GM13976 (cell line): Measurements from ENCODE around the gene FBXO33.

Source experiments
- DNase-seq: peaks from one replicate; pipeline ENCODE4 v3.0.0; 2012; ENCODE audit warnings: low spot score
- in situ Hi-C: fragments of 300-500 bp; cut with MboI; formaldehyde crosslinking; loops from one replicate; pipeline ENCODE4 v1.12.0; 2022; ENCODE audit warnings: low sequenced_read_pairs, mixed read lengths, inconsistent platforms; ENCODE audit not compliant: unreplicated experiment
- TF ChIP-seq, protein P1 (sequence below): IDR thresholded peaks from 2 replicates; pipeline ENCODE4 v1.5.1; 2012; ENCODE audit warnings: borderline replicate concordance, mild to moderate bottlenecking; ENCODE audit not compliant: insufficient read depth; ENCODE audit errors: extremely low read depth, missing control alignments, control extremely low read depth

The FBXO33 gene

GRCh38 chr14:39396448-39396847, 35.8 kb downstream of the FBXO33 start:
- TF ChIP-seq, protein P1, sequence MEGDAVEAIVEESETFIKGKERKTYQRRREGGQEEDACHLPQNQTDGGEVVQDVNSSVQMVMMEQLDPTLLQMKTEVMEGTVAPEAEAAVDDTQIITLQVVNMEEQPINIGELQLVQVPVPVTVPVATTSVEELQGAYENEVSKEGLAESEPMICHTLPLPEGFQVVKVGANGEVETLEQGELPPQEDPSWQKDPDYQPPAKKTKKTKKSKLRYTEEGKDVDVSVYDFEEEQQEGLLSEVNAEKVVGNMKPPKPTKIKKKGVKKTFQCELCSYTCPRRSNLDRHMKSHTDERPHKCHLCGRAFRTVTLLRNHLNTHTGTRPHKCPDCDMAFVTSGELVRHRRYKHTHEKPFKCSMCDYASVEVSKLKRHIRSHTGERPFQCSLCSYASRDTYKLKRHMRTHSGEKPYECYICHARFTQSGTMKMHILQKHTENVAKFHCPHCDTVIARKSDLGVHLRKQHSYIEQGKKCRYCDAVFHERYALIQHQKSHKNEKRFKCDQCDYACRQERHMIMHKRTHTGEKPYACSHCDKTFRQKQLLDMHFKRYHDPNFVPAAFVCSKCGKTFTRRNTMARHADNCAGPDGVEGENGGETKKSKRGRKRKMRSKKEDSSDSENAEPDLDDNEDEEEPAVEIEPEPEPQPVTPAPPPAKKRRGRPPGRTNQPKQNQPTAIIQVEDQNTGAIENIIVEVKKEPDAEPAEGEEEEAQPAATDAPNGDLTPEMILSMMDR = no peak
- DNase-seq = no peak
- in situ Hi-C loops = no loop called here

- no peak for DNase-seq
- in situ Hi-C loops = no loop called here
- TF ChIP-seq, protein P1 = no peak
Measured at GRCh38 chr14:39395555-39396254, 36.5 kb downstream of the FBXO33 start.

DNA sequence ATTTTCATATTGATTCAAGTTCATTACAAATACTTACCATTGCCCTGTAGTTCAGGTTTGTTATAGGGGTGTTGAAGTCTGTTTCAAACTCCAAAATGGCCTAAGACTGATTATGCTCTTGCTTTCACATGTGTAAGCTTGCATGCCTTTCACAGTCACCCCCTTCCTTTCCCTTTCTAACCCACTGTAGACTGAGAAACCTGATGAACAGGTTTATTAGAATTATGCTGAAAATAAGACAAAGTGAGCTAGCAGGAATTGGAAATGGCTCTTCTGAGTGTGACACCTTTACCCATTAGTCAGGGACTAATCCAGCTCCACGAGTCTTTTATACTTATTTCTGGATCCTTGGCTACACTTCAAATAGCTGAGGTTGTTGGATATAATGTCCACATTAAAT, 38.9 kb downstream of the FBXO33 start:
- TF ChIP-seq, protein P1 = no peak
- in situ Hi-C loops = no loop called here
- no peak for DNase-seq

DNA sequence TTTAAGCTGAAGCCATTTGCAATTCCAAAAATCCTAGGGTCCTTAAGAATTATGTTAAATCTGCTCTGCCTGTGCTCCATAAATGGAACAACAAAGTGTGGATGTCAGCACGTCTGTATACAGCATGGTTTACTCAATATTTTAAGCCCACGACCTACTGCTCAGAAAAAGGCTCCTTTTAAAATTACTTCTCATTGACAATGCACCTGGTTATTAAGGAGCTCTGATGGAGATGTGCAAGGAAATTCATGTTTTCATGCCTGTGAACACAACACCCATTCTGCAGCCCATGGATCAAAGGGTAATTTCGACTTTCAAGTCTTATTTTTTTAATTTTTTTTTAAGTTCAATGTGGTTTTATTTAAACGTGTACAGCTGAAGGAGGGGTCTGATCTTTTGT, 48.1 kb downstream of the FBXO33 start:
- no peak for DNase-seq
- in situ Hi-C loops = no loop called here
- TF ChIP-seq, protein P1 = no peak

- in situ Hi-C loops = no loop called here
- TF ChIP-seq, protein P1 = no peak
- no peak for DNase-seq
Measured at GRCh38 chr14:39383741-39384140, 48.5 kb downstream of the FBXO33 start.

DNA sequence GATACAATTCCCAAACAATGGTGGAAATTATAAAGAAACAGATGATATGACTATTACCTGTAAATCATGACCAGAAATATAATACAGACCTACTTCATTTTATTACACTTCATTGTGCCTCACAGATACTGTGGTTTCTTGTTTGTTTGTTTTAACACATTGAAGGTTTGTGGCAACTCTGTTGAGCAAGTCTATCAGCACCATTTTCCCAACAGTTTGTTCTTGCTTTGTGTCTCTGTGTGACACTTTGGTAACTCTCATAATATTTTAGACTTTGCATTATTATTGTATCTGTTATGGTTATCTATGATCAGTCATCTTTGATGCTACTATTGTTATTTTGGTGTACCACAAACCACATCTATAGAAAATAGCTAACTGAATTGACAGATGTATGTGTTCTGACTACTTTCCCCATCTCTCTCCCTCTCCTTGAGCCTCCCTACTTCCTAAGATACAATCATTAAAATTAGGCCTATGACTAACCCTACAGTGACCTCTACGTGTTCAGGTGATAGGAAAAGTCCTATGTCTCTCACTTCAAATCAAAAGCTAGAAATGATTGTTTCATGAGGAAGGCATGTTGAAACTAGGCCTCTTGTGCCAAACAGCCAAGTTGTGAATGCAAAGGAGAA, 49.1 kb downstream of the FBXO33 start:
- DNase-seq = no peak
- in situ Hi-C loops = no loop called here
- TF ChIP-seq, protein P1 = no peak

DNA sequence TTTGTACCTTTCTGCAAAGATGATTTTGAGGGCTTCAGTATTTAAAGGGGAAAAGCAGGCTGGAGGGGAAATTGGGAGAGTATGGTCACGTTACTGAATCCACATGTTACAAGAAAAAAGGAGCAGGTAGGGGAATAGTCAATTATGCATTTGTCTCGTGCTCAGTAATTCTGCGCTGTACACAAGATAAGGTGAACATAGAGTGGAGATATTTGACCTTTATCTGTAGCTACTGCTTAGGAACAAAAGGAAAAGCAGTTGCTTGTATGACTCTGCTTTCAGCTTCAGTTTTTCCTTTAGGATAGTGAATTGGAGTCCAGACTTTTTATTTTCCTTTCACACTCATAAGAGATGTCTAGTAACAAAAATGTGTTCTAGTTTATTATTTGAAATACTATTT, 49.8 kb downstream of the FBXO33 start:
- DNase-seq = no peak
- TF ChIP-seq, protein P1 = no peak
- in situ Hi-C loops = no loop called here
